ENCODE measurements around the gene GBP1.

- TF ChIP-seq CTCF (IDR thresholded peaks at IDR 0.05 in 4 of 5, conservative IDR thresholded peaks at IDR 0.05 in 1 of 5) (no peak), POLR2A (IDR thresholded peaks at IDR 0.05) (no peak)
These were observed 19.9 kb downstream of the GBP1 start for GRCh38 chr1:89044970-89045721.
